Measurements from ENCODE around the gene CYP1A1. TPM values are rescaled to one million over a fixed set of nuclear protein-coding genes. Genes with fewer than 3 reads are reported as not detected.

Gene CYP1A1
- total RNA-seq, 1 experiment from 2014 or later = not detected

DNA sequence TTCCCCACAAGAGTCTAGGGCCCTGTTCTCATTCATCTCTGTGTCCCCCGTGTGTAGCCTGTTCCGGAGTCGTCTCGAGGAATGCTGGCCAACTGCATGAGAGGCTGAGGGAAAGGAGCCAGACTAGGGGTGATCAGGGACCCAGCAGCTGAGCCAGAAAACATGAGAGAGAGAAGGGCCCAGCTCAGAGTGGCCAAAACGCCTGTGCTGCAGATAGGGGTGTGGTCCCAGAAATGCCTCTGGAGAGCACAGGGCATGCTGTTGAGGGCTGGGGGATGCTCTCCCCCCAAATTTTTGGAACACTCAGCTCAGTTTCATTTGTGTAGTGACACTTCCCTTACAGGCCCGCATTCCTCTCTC, 37.4 kb upstream of the CYP1A1 start:
- Mint-ChIP-seq H3K27me3 (ENCODE audit: insufficient read depth, unreplicated experiment) (no peaks in the 10 kb centered on the region), H3K4me1 (ENCODE audit: insufficient read depth, unreplicated experiment) (no peaks in the 10 kb centered on the region), H3K9me3 (ENCODE audit: unreplicated experiment) (no peaks in the 10 kb centered on the region), H3K27ac (ENCODE audit: low read depth, unreplicated experiment) (no peak overlapping the region), H3K36me3 (ENCODE audit: insufficient read depth, unreplicated experiment) (no peaks in the 10 kb centered on the region), H3K4me3 (ENCODE audit: unreplicated experiment) (no peak overlapping the region)
- intact Hi-C loops (cut with micrococcal nuclease) = loop anchor here (10.0 kb wide), 1 partner anchor 298 kb away; the partner anchor contains the start of gene UBL7
- CTCF ChIA-PET = interaction anchor here (0.5 to 26.4 kb wide), 8 partner anchors 8 to 604 kb away, joined by 3 to 632 read pairs (median 3); partner anchors contain the start of gene CSK
- POLR2A ChIA-PET = interaction anchor here (0.7 to 1.4 kb wide), 3 partner anchors 28 to 217 kb away, joined by 3 read pairs; no protein-coding TSS in a partner anchor
- BruUV-seq (replicated peaks) = no TSS peak
- TF ChIP-seq, protein P1, sequence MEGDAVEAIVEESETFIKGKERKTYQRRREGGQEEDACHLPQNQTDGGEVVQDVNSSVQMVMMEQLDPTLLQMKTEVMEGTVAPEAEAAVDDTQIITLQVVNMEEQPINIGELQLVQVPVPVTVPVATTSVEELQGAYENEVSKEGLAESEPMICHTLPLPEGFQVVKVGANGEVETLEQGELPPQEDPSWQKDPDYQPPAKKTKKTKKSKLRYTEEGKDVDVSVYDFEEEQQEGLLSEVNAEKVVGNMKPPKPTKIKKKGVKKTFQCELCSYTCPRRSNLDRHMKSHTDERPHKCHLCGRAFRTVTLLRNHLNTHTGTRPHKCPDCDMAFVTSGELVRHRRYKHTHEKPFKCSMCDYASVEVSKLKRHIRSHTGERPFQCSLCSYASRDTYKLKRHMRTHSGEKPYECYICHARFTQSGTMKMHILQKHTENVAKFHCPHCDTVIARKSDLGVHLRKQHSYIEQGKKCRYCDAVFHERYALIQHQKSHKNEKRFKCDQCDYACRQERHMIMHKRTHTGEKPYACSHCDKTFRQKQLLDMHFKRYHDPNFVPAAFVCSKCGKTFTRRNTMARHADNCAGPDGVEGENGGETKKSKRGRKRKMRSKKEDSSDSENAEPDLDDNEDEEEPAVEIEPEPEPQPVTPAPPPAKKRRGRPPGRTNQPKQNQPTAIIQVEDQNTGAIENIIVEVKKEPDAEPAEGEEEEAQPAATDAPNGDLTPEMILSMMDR (IDR thresholded peaks at IDR 0.05; ENCODE audit: unreplicated experiment) = no peak
- no peak for DNase-seq (ENCODE audit: unreplicated experiment)

DNA sequence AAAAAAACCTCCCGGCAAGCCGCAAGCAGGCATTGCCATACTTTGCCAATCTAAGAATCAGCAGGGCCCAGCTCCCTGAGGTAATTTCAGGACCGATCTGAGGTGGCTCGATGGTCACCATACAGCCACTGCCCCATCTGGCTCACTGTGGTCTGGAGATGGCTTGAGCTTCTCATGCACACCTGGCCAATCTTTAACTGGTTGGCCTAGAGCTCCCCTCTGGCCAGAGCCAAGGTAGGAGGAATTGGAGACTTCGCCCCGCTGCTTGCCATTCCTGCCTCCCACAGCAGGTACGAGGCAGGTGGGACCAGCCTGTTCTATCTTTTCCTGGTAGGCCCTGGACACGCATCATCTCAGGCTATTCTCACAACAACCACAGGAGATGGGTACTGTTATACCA, 33.4 kb upstream of the CYP1A1 start:
- Mint-ChIP-seq H3K4me1 (ENCODE audit: insufficient read depth, unreplicated experiment) (no peaks in the 10 kb centered on the region), H3K36me3 (ENCODE audit: insufficient read depth, unreplicated experiment) (no peaks in the 10 kb centered on the region), H3K27me3 (ENCODE audit: insufficient read depth, unreplicated experiment) (no peaks in the 10 kb centered on the region), H3K4me3 (ENCODE audit: unreplicated experiment) (no peak overlapping the region), H3K9me3 (ENCODE audit: unreplicated experiment) (no peaks in the 10 kb centered on the region), H3K27ac (ENCODE audit: low read depth, unreplicated experiment) (no peak overlapping the region)
- DNase-seq (ENCODE audit: unreplicated experiment) = no peak
- intact Hi-C loops (cut with micrococcal nuclease) = no loop called here
- CTCF ChIA-PET = interaction anchor here (1.1 to 26.4 kb wide), 3 partner anchors 10 to 122 kb away, joined by 3 to 632 read pairs (median 10); no protein-coding TSS in a partner anchor
- TF ChIP-seq, protein P1 (IDR thresholded peaks at IDR 0.05; ENCODE audit: unreplicated experiment) = no peak
- POLR2A ChIA-PET = interaction anchor here (0.6 kb wide), 1 partner anchor 38 kb away, joined by 3 read pairs; no protein-coding TSS in a partner anchor
- BruUV-seq (replicated peaks) = no TSS peak

- BruUV-seq (replicated peaks) = no TSS peak
- ChIA-PET POLR2A (interaction anchor here (0.5 kb wide), 1 partner anchor 121 kb away, joined by 4 read pairs; no protein-coding TSS in a partner anchor), CTCF (interaction anchor here (1.5 kb wide), 1 partner anchor 119 kb away, joined by 3 read pairs; no protein-coding TSS in a partner anchor)
- H3K9me3 Mint-ChIP-seq (ENCODE audit: unreplicated experiment) = no peaks in the 10 kb centered on the region
- peaks cover 6% of the 10 kb centered on the region for H3K4me1 Mint-ChIP-seq (ENCODE audit: insufficient read depth, unreplicated experiment)
- no peaks in the 10 kb centered on the region for H3K27me3 Mint-ChIP-seq (ENCODE audit: insufficient read depth, unreplicated experiment)
- DNase-seq (ENCODE audit: unreplicated experiment) = no peak
- no peaks in the 10 kb centered on the region for H3K36me3 Mint-ChIP-seq (ENCODE audit: insufficient read depth, unreplicated experiment)
- TF ChIP-seq, protein P1 (IDR thresholded peaks at IDR 0.05; ENCODE audit: unreplicated experiment) = no peak
- intact Hi-C loops (cut with micrococcal nuclease) = no loop called here
- no peak overlapping the region for H3K27ac Mint-ChIP-seq (ENCODE audit: low read depth, unreplicated experiment)
- H3K4me3 Mint-ChIP-seq (ENCODE audit: unreplicated experiment) = no peak overlapping the region
Observed at GRCh38 chr15:74754593-74755215, 29.4 kb upstream of the CYP1A1 start.

GRCh38 chr15:74752531-74752930, 27.2 kb upstream of the CYP1A1 start:
- no peak overlapping the region for H3K27ac Mint-ChIP-seq (ENCODE audit: low read depth, unreplicated experiment)
- no TSS peak for BruUV-seq (replicated peaks)
- DNase-seq (ENCODE audit: unreplicated experiment) = peak; percentile 25
- H3K4me3 Mint-ChIP-seq (ENCODE audit: unreplicated experiment) = no peak overlapping the region
- peaks cover 6% of the 10 kb centered on the region for H3K4me1 Mint-ChIP-seq (ENCODE audit: insufficient read depth, unreplicated experiment)
- no peaks in the 10 kb centered on the region for H3K27me3 Mint-ChIP-seq (ENCODE audit: insufficient read depth, unreplicated experiment)
- CTCF ChIA-PET = interaction anchor here (0.6 to 1.5 kb wide), 3 partner anchors 11 to 315 kb away, joined by 3 to 7 read pairs (median 3); no protein-coding TSS in a partner anchor
- intact Hi-C loops (cut with micrococcal nuclease) = no loop called here
- POLR2A ChIA-PET = interaction anchor here (0.6 to 1.0 kb wide), 4 partner anchors 17 to 292 kb away, joined by 3 to 4 read pairs (median 4); no protein-coding TSS in a partner anchor
- H3K36me3 Mint-ChIP-seq (ENCODE audit: insufficient read depth, unreplicated experiment) = no peaks in the 10 kb centered on the region
- no peaks in the 10 kb centered on the region for H3K9me3 Mint-ChIP-seq (ENCODE audit: unreplicated experiment)
- TF ChIP-seq, protein P1 (IDR thresholded peaks at IDR 0.05; ENCODE audit: unreplicated experiment) = no peak

Data from MCF 10A (cell line).